ENCODE results near the gene PRKCQ. TPM values are rescaled to one million over a fixed set of nuclear protein-coding genes. Genes with fewer than 3 reads are reported as not detected.

PRKCQ gene
- total RNA-seq, 1 experiment from 2014 or later = 4.0 TPM

- H3K9me3 ChIP-seq (ENCODE audit: insufficient read depth, low read depth) = no peaks in the 10 kb centered on the region
- H3K9me2 ChIP-seq (ENCODE audit: insufficient read depth) = no peaks in the 10 kb centered on the region
- ChIA-PET CTCF (no interaction called here), POLR2A (ENCODE audit: unreplicated experiment) (no interaction called here)
- no TSS peak for BruUV-seq (replicated peaks)
- H4K20me1 ChIP-seq (ENCODE audit: insufficient read depth) = no peaks in the 10 kb centered on the region
- H2AFZ ChIP-seq = no peak overlapping the region
- no peak overlapping the region for H3K27ac ChIP-seq
- H3K79me2 ChIP-seq (ENCODE audit: low read depth) = no peaks in the 10 kb centered on the region
- no peaks in the 10 kb centered on the region for H3K4me1 ChIP-seq (replicated peaks; ENCODE audit: insufficient read depth)
- intact Hi-C loops (cut with micrococcal nuclease; ENCODE audit: unreplicated experiment) = no loop called here
- H3F3A ChIP-seq (ENCODE audit: insufficient read depth, low read depth) = no peaks in the 10 kb centered on the region
- H3K27me3 ChIP-seq (ENCODE audit: insufficient read depth, low read depth) = no peaks in the 10 kb centered on the region
- no peak for DNase-seq
- H3K36me3 ChIP-seq (ENCODE audit: low read depth) = no peaks in the 10 kb centered on the region
- no peak overlapping the region for H3K4me3 ChIP-seq
- TF ChIP-seq EZH2 (IDR thresholded peaks at IDR 0.05; ENCODE audit: low read depth) (no peak), CTCF (conservative IDR thresholded peaks at IDR 0.05) (no peak)
- H3K4me2 ChIP-seq = no peak overlapping the region
Observed at GRCh38 chr10:6561552-6561951, 18.5 kb downstream of the PRKCQ start.

GRCh38 chr10:6558759-6559461 lies 21.2 kb downstream of the PRKCQ start:
- POLR2A ChIA-PET (ENCODE audit: unreplicated experiment) = no interaction called here
- CTCF ChIA-PET = no interaction called here
- no TSS peak for BruUV-seq (replicated peaks)
- no peaks in the 10 kb centered on the region for H3F3A ChIP-seq (ENCODE audit: insufficient read depth, low read depth)
- no peaks in the 10 kb centered on the region for H3K27me3 ChIP-seq (ENCODE audit: insufficient read depth, low read depth)
- no peak for DNase-seq
- H3K27ac ChIP-seq = no peak overlapping the region
- no peak overlapping the region for H3K4me3 ChIP-seq
- H3K79me2 ChIP-seq (ENCODE audit: low read depth) = no peaks in the 10 kb centered on the region
- H3K36me3 ChIP-seq (ENCODE audit: low read depth) = no peaks in the 10 kb centered on the region
- intact Hi-C loops (cut with micrococcal nuclease; ENCODE audit: unreplicated experiment) = no loop called here
- no peak overlapping the region for H3K4me2 ChIP-seq
- no peaks in the 10 kb centered on the region for H3K4me1 ChIP-seq (replicated peaks; ENCODE audit: insufficient read depth)
- H2AFZ ChIP-seq = no peak overlapping the region
- TF ChIP-seq CTCF (conservative IDR thresholded peaks at IDR 0.05) (no peak), EZH2 (IDR thresholded peaks at IDR 0.05; ENCODE audit: low read depth) (no peak)
- no peaks in the 10 kb centered on the region for H3K9me3 ChIP-seq (ENCODE audit: insufficient read depth, low read depth)
- H3K9me2 ChIP-seq (ENCODE audit: insufficient read depth) = no peaks in the 10 kb centered on the region
- H4K20me1 ChIP-seq (ENCODE audit: insufficient read depth) = no peaks in the 10 kb centered on the region

GRCh38 chr10:6558272-6558671 lies 21.8 kb downstream of the PRKCQ start:
- Histone ChIP-seq H3K9me2 (ENCODE audit: insufficient read depth) (no peaks in the 10 kb centered on the region), H3K4me2 (no peak overlapping the region), H3K4me1 (replicated peaks; ENCODE audit: insufficient read depth) (no peaks in the 10 kb centered on the region), H3K27ac (no peak overlapping the region), H3K27me3 (ENCODE audit: insufficient read depth, low read depth) (no peaks in the 10 kb centered on the region), H4K20me1 (ENCODE audit: insufficient read depth) (no peaks in the 10 kb centered on the region), H3K79me2 (ENCODE audit: low read depth) (no peaks in the 10 kb centered on the region), H3K36me3 (ENCODE audit: low read depth) (no peaks in the 10 kb centered on the region), H3K4me3 (no peak overlapping the region), H3F3A (ENCODE audit: insufficient read depth, low read depth) (no peaks in the 10 kb centered on the region), H2AFZ (no peak overlapping the region), H3K9me3 (ENCODE audit: insufficient read depth, low read depth) (no peaks in the 10 kb centered on the region)
- BruUV-seq (replicated peaks) = no TSS peak
- no peak for TF ChIP-seq EZH2 (IDR thresholded peaks at IDR 0.05; ENCODE audit: low read depth)
- no peak for TF ChIP-seq CTCF (conservative IDR thresholded peaks at IDR 0.05)
- ChIA-PET POLR2A (ENCODE audit: unreplicated experiment) (no interaction called here), CTCF (interaction anchor here (0.7 kb wide), 1 partner anchor 109 kb away, joined by 3 read pairs; no protein-coding TSS in a partner anchor)
- no peak for DNase-seq
- intact Hi-C loops (cut with micrococcal nuclease; ENCODE audit: unreplicated experiment) = no loop called here
